ENCODE data around the gene ZMYND8.
"Not testable (repeated sequence)": the region's sequence is repeated elsewhere in the genome, so short reads cannot be mapped to it uniquely, and the experiment has no call there.

ZMYND8 gene

DNA sequence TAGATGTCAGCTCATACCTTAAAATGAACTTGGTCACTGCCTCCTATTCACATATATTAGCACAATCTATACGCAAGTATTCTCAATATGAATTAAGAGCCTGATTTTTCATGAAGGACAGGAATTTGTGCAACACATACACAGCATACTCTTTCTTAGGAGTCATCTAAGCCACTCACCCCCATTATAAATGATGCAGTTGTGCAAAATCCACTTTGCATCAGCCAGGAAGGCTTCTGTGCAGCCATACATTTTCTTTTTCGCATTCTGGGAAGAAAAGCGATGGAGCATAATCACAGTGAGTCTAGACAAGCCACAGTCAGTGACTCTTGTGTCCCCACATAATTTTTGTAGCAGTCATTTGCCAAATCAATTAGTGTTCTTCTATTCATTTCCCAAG, 66.5 kb downstream of the ZMYND8 start:
- no peak for DNase-seq (ENCODE audit: low spot score)

DNA sequence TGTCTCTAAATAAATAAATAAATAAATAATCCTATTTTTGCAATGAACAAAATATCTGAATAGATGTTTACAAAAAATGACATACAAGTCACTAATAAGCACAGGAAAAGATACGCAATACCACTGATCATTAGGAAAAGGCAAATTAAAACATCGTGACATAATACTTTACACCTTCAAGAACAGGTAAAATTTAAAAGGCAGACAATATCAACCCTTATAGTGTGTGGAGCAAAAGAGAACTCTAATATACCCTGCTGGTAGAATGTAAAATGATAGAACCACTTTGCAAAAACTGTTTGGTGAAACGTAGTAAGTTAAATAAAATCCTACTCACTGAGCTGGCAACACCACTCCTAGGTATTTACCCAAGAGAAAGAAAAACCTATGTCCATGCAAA, 67.4 kb downstream of the ZMYND8 start:
- no peak for DNase-seq (ENCODE audit: low spot score)

DNA sequence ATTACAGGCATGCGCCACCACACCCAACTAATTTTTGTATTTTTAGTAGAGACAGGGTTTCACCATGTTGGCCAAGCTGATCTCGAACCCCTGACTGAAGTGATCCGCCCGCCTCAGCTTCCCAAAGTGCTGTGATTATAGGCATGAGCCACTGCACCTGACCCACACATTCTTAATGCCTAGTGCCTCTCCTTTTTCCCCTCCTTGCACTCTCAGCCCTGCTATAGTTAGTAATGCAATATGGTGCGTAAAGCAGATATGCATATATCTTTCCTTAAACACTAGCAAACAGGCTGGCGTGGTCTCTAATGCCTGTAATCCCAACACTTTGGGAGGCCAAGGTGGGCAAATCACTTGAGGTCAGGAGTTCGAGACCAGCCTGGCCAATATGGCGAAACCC, 68.0 kb downstream of the ZMYND8 start:
- not testable (repeated sequence) for DNase-seq (ENCODE audit: low spot score)

DNA sequence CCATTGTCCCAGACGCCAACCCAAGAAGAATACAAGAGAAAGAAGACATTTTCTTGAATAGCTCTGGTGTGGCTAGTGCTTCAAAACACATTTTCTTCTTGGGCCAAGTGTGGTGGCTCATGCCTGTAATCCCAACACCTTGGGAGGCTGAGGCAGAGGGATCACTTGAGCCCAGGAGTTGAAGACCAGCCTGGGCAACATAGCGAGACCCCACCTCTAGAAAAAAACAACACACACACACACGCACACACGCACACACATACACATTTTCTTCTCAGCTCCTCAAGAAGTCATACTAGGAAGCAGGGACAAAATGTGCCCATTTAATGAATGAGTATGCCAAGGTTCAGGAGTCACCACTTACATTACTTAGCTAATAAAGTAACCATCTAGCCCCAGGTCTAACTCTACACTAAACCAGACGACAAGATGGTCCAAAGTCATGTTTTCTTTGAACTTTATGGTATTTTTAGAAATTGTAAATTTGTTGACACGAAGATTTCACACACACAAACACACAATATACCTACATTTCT, 68.8 kb downstream of the ZMYND8 start:
- DNase-seq (ENCODE audit: low spot score) = no peak

DNA sequence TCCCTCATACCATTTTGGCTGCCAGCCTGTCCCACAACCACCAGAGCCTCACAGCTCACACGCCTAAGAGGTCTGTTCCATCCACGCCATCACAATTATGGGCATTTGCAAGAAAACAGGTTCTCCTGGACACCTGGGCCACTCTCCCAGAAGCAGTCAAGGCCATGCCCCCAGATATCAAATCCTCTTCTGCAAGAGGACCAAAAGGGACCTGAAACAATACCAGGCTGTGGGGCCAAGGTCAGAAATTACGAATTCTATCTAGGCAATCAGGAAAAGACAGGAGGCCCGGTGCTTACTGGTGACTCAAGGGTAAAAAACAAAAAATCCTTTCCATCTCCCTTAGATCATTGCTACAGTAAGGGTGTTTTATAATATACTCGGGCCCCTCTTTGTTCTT, 69.8 kb downstream of the ZMYND8 start:
- no peak for DNase-seq (ENCODE audit: low spot score)

DNA sequence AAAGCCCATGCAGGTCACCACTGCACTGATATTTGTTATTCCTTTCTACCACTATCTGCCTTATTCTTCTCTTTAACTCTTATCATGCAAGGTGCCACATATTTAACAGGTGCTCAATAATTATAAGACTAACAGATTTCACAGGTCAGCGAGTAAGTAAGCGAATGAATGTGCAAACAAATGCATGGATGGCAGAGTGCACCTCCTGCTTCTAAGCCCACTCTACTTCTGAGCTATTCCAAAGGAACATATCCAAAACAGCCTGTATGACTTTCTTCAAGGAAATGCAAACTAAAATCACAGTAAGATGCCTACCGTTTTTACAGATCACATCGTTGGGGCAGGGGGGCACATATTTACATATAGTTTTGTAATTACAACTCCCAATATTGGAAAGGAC, 71.3 kb downstream of the ZMYND8 start:
- DNase-seq (ENCODE audit: low spot score) = no peak

DNA sequence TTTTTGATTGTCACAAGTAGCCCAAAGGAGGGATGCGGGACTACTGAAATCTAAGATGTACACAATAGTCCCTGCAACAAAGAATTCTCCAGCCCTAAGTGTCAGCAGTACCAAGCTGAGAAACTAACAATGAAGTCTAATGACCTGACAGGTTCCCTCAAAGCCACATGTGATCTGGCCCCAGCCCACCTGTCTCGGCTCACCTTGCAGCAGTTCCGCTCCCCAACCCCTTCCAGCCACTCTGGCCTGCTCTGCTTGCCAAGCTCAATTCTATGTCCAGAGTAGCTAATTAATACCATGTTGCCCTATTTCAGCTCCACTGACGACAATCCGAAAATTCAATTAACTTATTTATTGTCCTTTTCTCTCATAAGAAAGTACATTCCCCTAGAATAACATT, 72.1 kb downstream of the ZMYND8 start:
- DNase-seq (ENCODE audit: low spot score) = no peak

DNA sequence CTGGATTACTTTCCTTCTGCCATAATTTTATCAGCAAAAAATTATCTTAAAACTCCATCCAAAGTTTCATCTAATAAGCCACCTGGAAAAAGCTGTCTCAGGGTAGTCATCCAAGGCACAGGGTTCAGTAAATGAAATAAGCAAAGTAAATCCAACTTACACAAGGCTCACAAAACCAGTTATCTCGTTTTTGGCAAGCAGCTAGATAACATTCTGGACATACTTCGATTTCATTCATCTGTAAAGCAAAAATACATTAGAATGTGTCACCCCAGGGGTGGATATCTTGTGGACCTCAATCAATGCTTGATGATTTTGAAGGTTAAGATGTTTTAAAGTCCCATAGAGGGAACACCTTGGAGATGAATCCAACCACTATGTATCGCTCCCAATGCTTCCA, 73.1 kb downstream of the ZMYND8 start:
- DNase-seq (ENCODE audit: low spot score) = no peak

DNA sequence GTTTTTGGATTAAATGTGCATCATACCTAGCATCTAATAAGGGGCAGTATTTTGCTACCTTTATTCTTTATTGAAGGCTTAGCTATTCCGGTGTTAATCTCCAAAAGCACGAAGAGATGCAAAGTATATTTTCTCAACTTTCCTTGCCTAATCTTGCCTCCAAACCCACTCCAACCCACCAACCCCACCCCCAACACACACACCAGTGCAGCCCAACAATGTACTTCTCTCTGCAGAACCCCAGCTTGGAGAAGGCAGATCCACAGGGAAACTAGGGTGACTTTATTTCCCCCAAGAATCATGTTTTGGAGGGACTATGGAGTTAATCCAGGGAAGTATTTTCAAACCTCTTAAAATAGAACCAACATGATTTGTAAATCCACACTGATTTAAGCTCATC, 73.6 kb downstream of the ZMYND8 start:
- no peak for DNase-seq (ENCODE audit: low spot score)

DNA sequence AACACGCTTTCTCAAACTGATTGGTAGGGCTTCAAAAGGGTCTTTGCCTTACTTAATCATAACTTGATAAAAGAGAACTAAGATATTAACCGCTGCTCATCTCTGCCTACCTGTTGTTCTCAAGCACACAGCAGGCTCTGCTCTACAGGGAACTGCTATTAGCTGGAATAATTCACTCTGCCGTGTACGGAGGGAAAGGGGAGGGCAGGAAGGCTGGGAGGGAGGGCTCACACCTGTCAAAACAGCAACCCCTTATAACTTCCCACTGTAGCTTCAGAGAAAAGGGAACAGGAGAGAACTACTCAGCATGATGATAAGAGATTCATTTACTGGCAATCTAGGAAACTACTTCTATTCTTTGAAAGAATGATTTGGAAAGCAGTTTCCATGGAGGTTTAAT, 75.1 kb downstream of the ZMYND8 start:
- no peak for DNase-seq (ENCODE audit: low spot score)

DNA sequence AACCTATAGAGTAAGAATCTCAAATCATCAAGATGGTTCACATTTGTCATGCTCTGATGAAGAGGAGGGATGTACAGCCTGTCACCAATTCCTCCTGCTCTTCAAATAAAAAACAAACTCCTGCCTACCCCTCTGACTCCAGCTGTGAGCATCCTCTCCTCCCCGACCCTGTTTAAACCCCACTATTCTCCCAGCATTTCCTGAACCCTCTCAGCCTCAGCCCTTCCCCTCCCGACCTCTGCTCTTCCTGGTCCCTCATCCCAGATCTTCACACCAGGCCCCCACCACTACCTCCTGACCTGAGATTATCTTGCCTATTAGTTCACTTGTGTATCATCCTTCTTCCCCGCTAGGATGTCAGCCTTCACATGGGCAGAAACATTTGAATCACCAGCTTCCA, 75.8 kb downstream of the ZMYND8 start:
- no peak for DNase-seq (ENCODE audit: low spot score)

DNA sequence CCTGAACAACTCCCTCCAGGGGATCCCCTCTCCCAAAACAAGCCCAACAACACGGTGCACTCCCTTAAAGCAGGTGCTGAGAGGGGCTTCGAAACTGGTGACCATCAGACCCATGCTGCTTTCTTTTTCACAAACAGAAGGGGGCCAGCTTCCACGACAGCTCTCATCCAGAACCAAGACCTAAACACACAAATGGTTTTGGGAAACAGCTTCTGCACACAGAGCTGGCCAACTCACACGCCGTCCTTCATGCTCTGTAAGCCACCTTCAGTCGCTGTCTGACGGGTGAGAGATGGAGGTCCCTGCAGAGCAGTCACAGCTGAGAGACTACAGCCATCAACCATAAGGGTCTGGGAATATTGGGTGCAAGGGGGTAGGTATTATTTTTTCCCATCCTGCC, 76.3 kb downstream of the ZMYND8 start:
- DNase-seq (ENCODE audit: low spot score) = no peak

DNA sequence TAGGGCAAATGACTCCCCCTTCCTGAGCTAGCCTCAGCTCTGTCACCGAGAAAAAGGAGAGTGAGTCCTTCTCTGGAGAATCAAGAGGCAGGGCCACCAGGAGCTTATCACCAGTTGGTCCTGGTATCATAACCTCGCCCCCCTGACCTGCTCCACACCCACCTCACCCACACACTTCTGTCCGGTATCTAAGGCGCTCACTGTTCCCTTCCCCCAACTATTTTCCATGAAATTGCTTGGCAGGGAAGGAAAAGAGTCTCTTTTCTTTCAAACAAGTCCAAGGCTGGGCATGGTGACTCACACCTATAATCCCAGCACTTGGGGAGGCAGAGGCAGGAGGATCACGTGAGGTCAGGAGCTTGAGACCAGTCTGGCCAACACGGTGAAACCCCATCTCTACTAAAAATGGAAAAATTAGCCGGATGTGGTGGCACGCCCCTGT, 77.6 kb downstream of the ZMYND8 start:
- DNase-seq (ENCODE audit: low spot score) = no peak

DNA sequence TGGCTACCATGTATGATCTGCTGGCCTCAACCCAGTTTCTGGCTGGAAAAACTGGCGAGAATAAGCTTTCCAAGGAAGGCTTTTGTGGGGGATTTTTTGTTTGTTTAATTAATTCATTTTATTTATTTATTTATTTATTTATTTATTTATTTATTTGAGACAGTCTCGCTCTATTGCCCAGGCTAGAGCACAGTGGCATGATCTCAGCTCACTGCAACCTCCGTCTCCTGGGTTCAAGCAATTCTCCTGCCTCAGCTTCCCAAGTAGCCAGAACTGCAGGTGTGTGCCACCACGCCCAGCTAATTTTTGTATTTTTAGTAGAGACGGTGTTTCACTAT, 79.0 kb downstream of the ZMYND8 start:
- not testable (repeated sequence) for DNase-seq (ENCODE audit: low spot score)

DNA sequence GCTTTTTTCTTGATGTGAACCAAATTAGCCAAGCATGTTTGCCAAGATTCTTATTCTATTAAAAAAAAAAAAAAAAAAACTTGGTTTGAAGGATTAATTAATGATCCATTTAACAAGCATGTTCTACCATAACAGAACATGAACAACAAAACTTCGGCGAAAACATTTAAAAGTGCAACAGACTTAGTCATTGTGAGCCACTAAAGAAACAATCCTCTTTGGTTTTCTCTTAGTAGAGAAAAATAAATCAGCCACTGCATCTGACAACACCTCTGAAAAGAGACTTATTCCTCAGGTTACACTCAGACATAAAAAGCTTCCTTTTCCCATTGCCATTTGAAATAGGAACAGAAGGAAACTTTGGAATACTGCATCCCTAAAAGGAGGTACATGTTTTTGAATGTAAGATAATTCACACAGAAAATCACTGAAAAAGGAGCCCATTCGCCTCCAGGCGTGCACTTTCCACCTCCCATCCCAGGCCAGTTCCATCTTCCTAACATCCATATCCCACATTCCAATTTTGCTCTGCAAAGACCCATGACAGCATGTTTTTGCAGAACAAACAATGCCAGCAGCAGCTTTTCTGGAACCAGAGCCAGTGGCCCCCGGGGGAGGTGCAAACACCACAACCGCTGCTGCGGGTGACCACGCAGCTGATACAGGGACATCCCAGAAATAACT, 79.5 kb downstream of the ZMYND8 start:
- DNase-seq (ENCODE audit: low spot score) = no peak

DNA sequence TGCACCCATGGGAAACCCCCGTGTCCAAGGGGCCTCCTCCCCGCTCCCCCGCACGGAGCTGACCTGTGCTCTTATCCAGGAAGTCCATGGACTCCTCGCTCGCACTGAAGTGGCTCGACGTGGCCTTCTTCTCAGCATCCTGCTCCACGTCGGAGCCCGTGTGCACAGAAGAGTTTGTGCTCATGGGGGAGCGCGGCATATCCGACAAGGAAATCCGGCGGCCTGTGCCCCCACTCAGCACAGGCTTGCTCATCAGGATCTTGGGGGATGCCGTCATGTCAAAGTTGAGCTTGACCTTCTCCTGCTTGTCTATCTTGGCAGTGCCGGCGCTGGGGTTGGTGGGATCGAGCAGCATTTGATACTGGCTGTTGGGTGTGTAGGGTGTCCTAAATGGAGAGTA, 80.2 kb downstream of the ZMYND8 start:
- no peak for DNase-seq (ENCODE audit: low spot score)

DNA sequence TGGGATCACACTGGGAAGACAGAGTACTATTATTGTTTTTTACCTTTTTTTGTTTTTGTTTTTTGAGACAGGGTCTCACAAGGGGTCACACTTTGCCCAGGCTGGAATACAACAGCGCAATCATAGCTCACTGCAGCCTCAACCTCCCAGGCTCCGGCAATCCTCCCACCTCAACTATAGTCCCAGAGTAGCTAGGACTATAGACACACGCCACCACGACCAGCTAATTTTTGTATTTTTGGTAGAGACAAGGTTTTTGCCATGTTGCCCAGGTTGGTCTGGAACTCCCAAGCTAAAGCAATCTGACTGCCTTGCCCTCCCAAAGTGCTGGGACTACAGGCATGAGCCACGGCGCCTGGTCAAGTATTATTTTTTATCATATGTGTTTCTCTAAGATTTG, 81.0 kb downstream of the ZMYND8 start:
- DNase-seq (ENCODE audit: low spot score) = no peak

DNA sequence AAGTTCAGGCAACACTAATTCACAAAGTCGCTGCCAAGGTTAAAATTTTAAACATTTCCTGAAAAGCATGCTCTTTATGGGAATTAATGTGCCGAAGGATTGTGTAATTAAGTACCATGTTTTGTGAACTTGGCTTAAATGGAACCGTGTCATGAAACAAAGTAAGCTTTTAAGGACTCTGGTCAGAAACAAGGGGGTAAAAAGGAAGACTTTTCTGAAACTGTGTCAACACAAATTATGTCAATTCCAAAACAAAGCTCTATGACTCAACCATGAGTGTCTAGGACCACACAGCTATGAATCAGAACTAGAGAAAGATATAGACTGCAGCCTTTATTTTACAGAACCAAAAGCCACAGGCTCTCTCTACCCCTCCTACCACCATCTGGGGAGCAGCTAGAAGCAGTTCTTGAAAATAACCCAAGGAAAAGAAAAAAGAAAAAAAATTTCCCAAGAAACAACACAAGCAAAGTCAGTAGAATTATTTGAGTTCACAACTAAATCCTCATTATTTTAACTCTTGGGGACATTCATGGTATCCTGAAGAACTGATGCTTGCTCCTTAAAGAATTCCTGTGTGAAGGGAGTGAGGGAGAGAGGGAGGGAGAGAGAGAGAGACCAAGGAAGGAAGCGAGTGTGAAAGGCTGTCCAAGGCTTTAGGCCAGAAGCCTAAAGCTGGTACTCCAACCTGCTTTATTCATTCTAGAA, 81.9 kb downstream of the ZMYND8 start:
- DNase-seq (ENCODE audit: low spot score) = no peak

DNA sequence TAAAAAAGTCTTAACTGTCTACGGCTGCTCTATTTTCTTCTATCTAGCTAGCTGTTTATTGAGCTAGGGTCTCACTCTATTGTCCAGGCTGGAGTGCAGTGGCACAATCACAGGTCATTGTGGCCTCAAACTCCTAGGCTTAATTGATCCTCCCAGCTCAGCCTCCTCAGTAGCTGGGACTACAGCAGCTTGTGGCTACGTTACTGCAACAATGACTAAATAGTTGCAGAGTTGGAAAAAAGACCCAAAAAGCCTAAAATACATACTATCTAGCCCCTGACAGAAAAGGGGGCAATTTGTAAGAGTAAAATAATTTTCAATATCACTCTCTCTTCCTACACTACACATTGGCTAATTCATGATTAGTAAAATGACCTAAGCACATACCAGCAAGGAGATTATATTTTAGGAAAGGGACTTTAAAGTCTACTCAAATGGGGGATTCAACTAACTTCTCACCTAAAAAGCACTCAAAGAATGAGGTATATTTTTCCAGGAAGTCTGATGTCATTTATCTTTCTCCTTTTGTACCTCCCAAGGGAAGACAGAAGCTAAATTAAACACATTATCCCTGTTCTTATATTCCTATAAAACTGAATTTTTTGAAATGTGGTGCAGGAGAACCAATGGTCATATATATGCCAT, 82.8 kb downstream of the ZMYND8 start:
- DNase-seq (ENCODE audit: low spot score) = no peak

DNA sequence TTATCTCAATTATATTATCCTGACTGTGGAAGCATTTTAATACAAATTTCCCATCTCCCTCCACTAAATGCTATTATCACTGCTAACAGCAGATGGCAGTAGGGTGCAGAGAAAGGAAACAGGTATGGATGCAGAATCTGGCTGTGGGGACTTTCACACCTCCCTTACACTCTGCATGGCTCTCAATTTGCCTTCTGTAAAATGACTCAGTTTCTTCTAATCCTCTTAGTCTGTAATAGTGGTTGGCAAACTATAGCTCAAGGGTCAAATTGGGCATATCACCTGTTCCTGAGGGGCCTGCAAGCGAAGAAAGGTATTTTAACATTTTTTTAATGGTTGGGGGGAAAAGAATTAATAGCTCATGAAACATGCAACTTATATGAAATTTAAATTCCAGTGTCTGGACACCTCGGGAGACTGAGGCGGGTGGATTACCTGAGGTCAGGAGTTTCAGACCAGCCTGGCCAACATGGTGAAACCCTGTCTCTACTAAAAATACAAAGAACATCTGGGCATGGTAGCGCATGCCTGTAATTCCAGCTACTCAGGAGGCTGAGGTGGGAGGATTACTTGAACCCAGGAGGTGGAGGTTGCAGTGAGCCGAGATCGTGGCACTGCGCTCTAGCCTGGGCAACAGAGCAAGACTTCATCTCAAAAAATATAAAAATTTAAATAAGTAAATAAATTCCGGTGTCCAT, 83.5 kb downstream of the ZMYND8 start:
- peak; percentile 73 for DNase-seq (ENCODE audit: low spot score)

DNA sequence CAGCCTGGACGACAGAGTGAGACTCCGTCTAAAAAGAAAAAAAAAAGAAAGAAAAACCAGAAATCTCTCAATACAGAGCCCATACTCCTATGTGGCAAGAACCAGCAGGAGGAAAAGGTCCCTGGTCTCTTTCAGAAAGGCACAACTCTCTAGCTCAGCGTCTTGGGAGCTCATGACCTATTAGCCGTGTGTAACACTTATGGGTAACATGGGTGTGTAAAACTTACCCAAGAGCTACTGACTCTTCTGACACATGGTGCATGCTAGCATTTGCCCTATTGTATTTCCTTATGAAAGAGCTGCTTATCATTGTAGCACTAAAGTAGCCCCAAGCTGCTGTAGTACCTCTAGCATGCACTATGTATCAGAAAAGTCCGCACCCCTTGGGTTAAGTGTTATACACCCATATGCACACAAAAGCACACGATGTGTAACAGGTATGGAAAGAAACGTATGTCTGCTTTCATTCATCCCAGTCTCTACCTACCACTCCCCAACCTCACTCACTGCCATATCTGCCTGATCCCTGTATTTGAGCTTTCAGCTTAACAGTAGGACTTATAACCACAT, 85.4 kb downstream of the ZMYND8 start:
- no peak for DNase-seq (ENCODE audit: low spot score)

All from SK-N-DZ (cell line).